ENCODE data around the gene KIR2DL4.
"Not testable (repeated sequence)": the region's sequence is repeated elsewhere in the genome, so short reads cannot be mapped to it uniquely, and the experiment has no call there.

KIR2DL4 gene

GRCh38 chr19:54803410-54803809, at the start of gene KIR2DL4:
TSS of gene KIR2DL4 (plus strand) at chr19:54803610. CDS start at chr19:54803652, 42 bp downstream.
- no peak for DNase-seq

GRCh38 chr19:54756204-54757110, 47.0 kb upstream of the KIR2DL4 start:
- not testable (repeated sequence) for DNase-seq

GRCh38 chr19:54758577-54758976, 44.8 kb upstream of the KIR2DL4 start:
- not testable (repeated sequence) for DNase-seq

- not testable (repeated sequence) for DNase-seq
These were observed 39.2 kb upstream of the KIR2DL4 start for GRCh38 chr19:54764219-54764618.

- DNase-seq: not testable (repeated sequence)
These were observed 36.9 kb upstream of the KIR2DL4 start for GRCh38 chr19:54766464-54766863.

GRCh38 chr19:54769646-54770045, 33.8 kb upstream of the KIR2DL4 start, which contains the start of gene KIR2DL1:
TSS of gene KIR2DL1 (plus strand) at chr19:54769793. CDS start at chr19:54769851, 58 bp downstream.
- DNase-seq: not testable (repeated sequence)

GRCh38 chr19:54770511-54770910, 32.9 kb upstream of the KIR2DL4 start:
- DNase-seq: not testable (repeated sequence)

GRCh38 chr19:54771018-54771960, 32.1 kb upstream of the KIR2DL4 start:
- DNase-seq: not testable (repeated sequence)

- DNase-seq: not testable (repeated sequence)
These were observed 30.7 kb upstream of the KIR2DL4 start for GRCh38 chr19:54772666-54773065.

- not testable (repeated sequence) for DNase-seq
These were observed 28.2 kb upstream of the KIR2DL4 start for GRCh38 chr19:54775095-54775815.

GRCh38 chr19:54775830-54776229, 27.6 kb upstream of the KIR2DL4 start:
- not testable (repeated sequence) for DNase-seq

- not testable (repeated sequence) for DNase-seq
These were observed 25.6 kb upstream of the KIR2DL4 start for GRCh38 chr19:54777851-54778250.

- not testable (repeated sequence) for DNase-seq
These were observed 24.5 kb upstream of the KIR2DL4 start for GRCh38 chr19:54778896-54779295.

GRCh38 chr19:54782916-54783315, 20.5 kb upstream of the KIR2DL4 start:
- DNase-seq: not testable (repeated sequence)

- not testable (repeated sequence) for DNase-seq
These were observed 17.2 kb upstream of the KIR2DL4 start for GRCh38 chr19:54786091-54786723.

- DNase-seq: not testable (repeated sequence)
These were observed 15.3 kb upstream of the KIR2DL4 start for GRCh38 chr19:54788154-54788553.

GRCh38 chr19:54790711-54791110, 12.7 kb upstream of the KIR2DL4 start:
- DNase-seq: no peak

GRCh38 chr19:54791476-54791875, 11.9 kb upstream of the KIR2DL4 start:
- DNase-seq: no peak

GRCh38 chr19:54792814-54793213, 10.6 kb upstream of the KIR2DL4 start:
- no peak for DNase-seq

GRCh38 chr19:54795758-54796157, 7.7 kb upstream of the KIR2DL4 start:
- no peak for DNase-seq

GRCh38 chr19:54804101-54804500, 691 bp downstream of the KIR2DL4 start:
- DNase-seq: no peak

GRCh38 chr19:54804571-54804970, 1.2 kb downstream of the KIR2DL4 start:
- no peak for DNase-seq

All from NCI-H510A (cell line).